Prostate gland (tissue), 2 donors: ENCODE measurements around the gene PPM1L.

Source experiments
- CTCF ChIP-seq, 4 experiments: fragments of 200-600 bp in 2 of 4; fragments of 450-650 bp in 2 of 4; sonication (generic) in 2 of 4; IDR thresholded peaks; 1 replicate in 3 of 4; 2 replicates in 1 of 4; pipeline ENCODE4 v1.5.1; 2016 to 2019; ENCODE audit warnings: antibody characterized with exemption in 4 of 4, mild to moderate bottlenecking in 2 of 4, moderate library complexity in 2 of 4
- POLR2A ChIP-seq: fragments of 450-650 bp; IDR thresholded peaks from one replicate; pipeline ENCODE4 v1.6.1; 2016; ENCODE audit warnings: antibody characterized with exemption, mild to moderate bottlenecking

GRCh38 chr3:161025911-161026310 lies 269.9 kb downstream of the PPM1L start:
- TF ChIP-seq POLR2A (no peak), CTCF (IDR thresholded peaks at IDR 0.05) (no peak)
